Left cardiac atrium (tissue), 4 donors: ENCODE results near the gene NAPEPLD. TPM values are rescaled to one million over a fixed set of nuclear protein-coding genes. Genes with fewer than 3 reads are reported as not detected.
A peak's percentile ranks its signal among the peaks of the same experiment; 100 is the strongest.
"Not testable (repeated sequence)": the region's sequence is repeated elsewhere in the genome, so short reads cannot be mapped to it uniquely, and the experiment has no call there.

Experiments used
- ATAC-seq, 2 donors: fragments of 200-7000 bp; cut with Tn5 transposase; one replicate each; pipeline ENCODE4 v1.9.1; 2020; ENCODE audit warnings: mild to moderate bottlenecking in 2 of 2, moderate library complexity in 2 of 2
- DNase-seq: peaks from one replicate; pipeline ENCODE4 v3.0.0-alpha.2; 2020
- intact Hi-C, 2 donors: fragments of 100-400 bp; cut with DNase I; formaldehyde crosslinking; loops; one replicate each; pipeline versions ENCODE4 v1.14.1 to v1.15.1; 2022 to 2023
- total RNA-seq, 2 donors: library from RNA; stranded (reverse); fragmentation: NEBNext Ultra II Directional; extraction: Animal tissue kit (Norgen Biotek cat#: 25700); gene quantifications; one replicate each; pipeline ENCODE4 v1.2.1, GENCODE V29; 2021
- donor health status: DM: no; HTN: yes; CAD: no.
- donor health status: DM: no; HTN: yes; CAD: no; lungs with severe emphysema.
- donor health status: DM: yes; HTN: yes; CAD: no.
- donor health status: Dilated cardiomyopathy.

Gene NAPEPLD
- total RNA-seq, 2 donors from 2014 or later: 5.3 to 9.7 TPM

GRCh38 chr7:103149808-103150180 lies 895 bp upstream of the NAPEPLD start:
- no peak for DNase-seq
- ATAC-seq: no peak
- intact Hi-C loops: no loop called here

DNA sequence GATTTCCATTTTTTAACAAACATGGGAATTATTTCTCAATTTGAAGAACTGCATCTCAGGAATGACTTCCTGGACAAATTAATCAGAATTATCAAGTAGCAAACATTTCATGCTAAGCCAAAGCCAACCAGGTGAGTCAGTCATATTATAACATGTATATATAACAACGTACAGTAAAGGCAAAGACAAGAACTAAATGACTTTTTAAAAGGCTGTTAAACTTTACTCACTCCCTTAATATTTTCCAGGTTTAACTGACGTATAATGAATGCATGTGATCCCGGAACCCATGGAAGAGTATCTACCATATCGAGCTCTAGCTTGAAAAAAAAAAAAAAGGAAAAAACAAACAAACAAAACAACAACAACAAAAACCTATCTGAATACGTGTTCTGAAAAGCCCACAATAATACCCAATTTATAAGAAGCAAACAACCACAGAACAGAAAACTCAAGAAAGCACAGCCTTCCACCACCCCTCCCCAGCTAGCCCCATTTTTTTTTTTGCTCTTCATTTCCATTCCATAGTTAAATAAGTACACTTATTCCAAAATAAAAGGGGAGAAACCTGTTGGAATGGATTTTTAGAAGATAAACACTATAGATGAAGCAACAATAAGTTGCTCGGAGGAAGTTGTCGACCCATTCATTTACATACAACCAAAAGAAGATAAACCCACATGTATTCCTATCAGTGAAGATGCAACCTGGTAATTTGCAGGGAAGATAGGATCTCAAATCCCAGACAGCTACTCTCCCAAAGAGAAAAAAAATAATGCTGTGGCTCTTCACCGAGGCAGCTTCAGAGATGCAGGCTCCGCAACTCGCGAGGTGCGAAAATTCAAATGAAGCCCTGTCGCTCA lies 537 bp downstream of the NAPEPLD start:
- DNase-seq: no peak
- ATAC-seq: no peak
- intact Hi-C loops: no loop called here

- intact Hi-C loops, ATAC-seq, DNase-seq: not testable (repeated sequence)
These were observed 4.1 kb downstream of the NAPEPLD start for GRCh38 chr7:103144754-103145153.

- DNase-seq: no peak
- intact Hi-C loops: no loop called here
- ATAC-seq: no peak
These were observed 5.0 kb downstream of the NAPEPLD start for GRCh38 chr7:103143868-103144267.

DNA sequence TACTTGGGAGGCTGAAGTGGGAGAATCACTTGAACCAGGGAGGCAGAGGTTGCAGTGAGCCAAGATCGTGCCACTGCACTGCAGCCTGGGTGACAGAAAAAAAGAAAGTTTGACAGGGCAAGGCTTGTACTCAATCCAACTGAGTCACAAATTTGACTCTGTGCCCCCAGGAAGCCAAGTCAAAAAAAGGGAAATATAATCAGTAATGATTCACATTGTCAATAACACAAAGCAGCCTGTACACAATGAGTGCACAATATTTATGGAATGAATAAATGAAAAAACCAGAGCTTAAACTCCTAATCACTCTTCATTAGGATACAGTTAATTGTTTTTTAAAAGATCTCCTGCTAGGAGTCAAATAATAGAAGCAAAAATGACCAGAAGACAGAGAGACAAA lies 6.4 kb downstream of the NAPEPLD start:
- intact Hi-C loops: no loop called here
- no peak for DNase-seq
- ATAC-seq: no peak

DNA sequence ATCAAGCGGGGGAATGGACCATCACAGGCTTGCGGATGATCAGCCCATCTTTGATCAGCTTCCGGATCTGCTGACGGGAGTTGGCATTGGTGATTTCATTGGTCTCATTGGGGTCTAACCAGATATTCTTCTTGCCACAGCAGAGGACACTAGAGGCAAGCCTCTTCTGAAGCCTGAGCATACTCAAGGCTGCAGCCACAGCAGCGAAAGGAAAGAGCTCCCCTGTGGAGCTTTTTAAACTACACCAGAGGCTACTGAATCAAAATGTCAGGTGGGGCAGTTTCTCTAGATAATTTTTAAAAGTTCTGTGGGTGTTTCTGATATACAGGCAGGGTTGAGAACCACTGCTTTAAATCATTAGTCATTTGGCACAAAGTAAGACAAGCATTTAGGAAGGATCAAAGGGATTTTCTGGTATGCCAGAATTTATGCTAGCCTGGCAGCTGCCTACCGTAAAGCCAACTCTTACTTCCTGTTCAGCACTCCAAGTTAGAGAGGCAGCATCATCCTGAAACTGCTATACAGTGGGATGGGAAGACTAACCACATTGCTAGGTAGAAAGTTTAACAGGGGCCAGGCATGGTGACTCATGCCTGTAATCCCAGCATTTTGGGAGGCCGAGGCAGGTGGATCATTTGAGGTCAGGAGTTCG lies 7.0 kb downstream of the NAPEPLD start:
- ATAC-seq: no peak
- intact Hi-C loops: no loop called here
- no peak for DNase-seq

GRCh38 chr7:103140685-103141084 lies 8.2 kb downstream of the NAPEPLD start:
- no peak for ATAC-seq
- intact Hi-C loops: no loop called here
- no peak for DNase-seq

GRCh38 chr7:103140061-103140460 lies 8.8 kb downstream of the NAPEPLD start:
- intact Hi-C loops: no loop called here
- DNase-seq: no peak

DNA sequence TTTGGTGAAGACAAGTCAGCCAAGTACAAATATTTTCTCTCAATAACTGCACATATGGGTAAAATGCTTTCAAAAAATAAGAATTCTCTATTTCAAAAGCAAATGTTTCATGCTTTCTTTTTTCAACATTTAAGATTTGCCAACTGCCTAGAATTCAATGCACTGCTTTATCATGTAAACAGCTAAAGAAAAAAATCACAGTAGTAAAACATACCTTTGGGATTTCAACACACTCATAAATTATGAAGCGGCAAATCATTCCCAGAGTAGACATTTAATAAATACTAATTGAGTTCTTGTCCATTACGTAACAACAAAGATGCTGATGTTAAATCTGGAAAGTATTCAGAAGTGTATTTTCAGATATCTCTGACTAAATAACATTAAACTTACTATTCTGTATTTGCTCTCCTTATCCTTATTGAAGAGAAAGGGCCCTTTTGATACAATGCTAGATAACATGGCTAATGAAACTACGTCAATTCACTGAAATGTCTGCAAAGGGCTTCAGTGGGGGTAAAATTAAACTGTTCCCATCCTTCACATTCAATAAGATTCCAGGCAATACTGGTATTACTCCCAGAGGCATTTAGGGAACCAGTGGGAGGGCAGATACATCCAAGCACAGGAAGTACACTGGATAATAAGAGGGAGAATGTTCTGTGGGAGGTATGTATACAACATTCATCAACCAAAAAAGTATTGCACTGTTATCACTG lies 13.9 kb downstream of the NAPEPLD start:
- peak in 1 of 2 donors; percentile 62 for ATAC-seq
- intact Hi-C loops: no loop called here
- no peak for DNase-seq

More at GRCh38 chr7:103140061-103140460, 8.8 kb downstream of the NAPEPLD start:
- ATAC-seq: no peak

DNA sequence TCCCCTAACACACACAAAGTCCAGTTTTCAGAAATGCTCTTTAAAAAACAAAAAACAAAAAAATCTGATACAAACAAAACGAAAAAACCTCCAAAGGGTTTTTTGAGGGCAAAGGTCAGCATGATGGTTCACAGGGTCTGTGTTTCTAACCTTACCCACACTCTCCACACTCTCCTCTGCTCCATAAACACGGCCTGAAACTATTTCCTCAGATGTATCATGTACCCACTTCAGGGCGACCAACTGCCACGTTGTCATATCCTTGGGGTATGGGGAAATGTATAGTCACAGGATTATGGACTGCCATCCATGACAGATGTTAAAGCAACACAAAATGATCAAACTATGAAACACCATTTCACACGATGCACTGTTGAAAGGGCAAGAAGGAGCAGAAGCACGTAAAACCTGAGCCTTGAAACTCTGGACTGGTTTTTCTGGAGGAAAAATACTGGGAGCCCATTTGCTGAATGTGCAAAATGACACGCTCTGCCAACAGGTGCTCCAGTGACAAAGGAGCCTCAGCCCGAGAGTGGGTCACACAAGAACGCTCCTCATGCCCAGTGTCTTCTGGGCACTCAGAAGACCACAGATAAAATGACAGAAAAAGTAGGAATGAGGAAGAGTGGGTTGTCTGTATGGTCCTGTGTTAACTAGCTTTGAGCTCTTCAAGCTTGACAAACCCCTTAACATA lies 15.8 kb downstream of the NAPEPLD start:
- DNase-seq: no peak
- ATAC-seq: no peak
- intact Hi-C loops: no loop called here

DNA sequence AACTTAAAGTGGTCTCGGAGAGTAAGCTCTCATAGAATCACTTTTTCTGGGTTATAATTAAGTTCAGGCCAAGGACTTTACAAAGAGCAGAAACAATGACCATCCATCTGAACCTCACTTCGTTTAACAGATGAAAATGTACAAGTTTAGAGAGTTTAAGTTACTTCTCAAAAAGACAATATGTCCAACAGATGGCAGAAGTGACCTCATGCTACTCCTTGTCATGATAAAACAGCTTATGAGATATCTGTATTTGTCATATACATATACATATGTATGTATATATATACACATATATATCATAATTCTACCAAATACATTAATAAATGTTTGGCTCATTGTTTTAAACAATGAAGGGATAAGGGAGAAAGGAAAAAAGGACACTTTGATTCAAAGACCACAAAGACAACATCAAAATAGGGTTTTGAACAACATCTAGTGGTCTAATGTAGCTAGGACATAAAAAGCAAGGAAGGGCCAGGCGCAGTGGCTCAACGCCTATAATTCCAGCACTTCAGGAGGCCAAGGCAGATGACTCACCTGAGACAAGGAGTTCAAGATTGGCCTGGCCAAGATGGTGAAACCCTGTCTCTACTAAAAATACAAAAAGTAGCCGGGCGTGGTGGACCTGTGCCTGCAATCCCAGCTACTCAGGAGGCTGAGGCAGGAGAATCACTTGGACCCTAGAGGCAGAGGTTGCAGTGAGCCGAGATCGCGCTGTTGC lies 17.8 kb downstream of the NAPEPLD start:
- DNase-seq (no peak), ATAC-seq (no peak)
- intact Hi-C loops: no loop called here

DNA sequence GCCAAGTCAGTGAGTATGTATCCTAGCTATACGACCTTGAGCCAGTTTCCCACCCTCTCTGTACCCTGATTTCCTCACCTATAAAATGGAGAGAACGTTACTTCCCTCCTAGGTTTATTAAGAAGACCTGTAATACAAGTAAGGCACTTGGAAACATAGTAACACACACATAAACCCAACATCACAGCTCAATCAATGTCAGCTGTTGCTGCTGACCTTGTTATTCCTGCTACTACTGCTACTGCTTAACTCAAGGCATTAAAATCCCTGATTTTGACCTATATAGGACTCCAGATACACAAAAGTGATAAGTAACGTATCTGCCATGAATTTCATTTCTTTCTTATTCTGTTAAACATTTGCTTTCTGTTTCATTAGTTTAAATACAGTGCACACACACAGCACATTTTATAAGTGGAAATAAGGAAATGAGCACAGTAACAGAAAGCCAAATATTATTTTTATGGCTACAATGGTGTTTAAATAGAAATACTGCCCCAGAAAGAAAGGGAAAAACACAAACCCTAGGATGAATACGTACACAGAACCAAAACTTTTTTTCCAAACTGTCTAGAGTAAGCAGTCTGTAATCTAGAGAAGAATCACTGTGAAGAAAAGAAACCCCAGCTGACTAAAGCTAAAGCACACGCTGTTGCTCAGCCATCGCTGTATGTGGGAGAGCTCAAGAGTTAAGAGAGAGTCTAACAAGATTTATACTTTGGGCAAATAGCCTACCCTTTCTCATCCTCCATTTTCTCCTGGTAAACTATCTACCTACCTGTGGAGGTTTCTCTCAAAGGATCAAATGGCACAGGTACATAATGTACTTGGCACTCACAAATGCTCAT lies 19.0 kb downstream of the NAPEPLD start:
- ATAC-seq: no peak
- intact Hi-C loops: no loop called here

DNA sequence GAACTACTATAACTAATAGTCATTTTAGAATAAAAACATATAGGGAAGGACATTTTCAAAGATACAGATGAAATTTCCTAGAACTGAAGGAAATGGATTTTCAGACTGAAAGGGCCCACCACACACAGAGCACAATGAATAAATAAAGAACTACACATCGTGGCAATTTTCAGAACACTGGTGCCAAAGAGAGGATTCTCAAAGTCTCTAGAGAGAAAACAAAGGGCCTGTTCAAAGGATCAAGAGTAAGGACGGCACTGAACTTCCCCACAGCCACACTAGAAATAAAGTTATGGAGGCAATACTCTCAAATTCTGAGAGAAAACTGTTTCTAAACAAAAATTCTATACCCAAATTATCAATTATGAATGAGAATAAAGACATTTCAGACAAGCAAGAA lies 21.9 kb downstream of the NAPEPLD start:
- DNase-seq (no peak), ATAC-seq (no peak)

More for the DNA sequence above, 19.0 kb downstream of the NAPEPLD start:
- no peak for DNase-seq

DNA sequence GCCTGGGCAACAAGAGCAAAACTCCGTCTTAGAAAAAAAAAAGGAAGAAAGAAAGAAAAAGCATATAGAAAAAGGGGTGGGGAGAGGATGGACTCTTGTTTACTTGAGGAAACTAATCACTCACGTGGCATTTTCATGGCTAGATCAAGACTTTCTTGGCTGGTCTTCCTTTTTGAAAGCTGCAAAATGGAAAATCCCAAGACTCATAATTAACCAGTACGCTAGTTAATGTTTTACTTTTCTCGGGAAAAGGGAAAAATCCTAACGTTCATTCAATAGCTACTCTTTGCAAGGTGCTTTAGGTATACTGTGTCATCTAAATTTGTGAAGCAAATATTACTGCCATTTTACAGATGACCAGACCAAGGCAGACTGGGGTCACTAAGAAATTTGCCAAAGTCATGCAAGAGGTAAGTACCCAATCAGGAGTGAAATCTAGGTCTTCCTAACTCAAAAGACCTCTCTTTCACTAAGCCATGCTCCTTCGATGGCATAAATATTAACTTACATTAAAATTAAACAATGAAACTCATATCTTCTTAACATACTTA lies 24.4 kb downstream of the NAPEPLD start:
- no peak for DNase-seq
- intact Hi-C loops: no loop called here
- ATAC-seq: no peak

More for the DNA sequence above, 21.9 kb downstream of the NAPEPLD start:
- intact Hi-C loops: no loop called here

DNA sequence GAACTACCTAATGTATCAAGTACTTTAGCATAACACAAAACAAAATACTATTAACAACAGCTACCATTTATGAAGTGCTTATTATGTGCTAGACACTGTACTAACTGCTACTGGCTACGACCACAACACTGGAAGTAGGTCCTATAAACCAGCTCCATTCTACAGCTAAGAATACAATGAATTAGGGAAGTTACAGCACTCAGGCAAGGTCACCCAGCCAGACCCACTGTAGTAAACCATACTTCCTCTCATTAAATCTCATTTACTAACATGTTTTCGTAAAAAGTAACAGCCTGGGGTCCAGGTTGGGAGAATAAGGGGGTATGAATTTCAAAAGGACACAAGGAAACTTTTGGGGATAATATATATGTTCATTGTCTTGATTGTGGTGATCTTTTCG lies 25.4 kb downstream of the NAPEPLD start:
- intact Hi-C loops: no loop called here
- no peak for ATAC-seq

DNA sequence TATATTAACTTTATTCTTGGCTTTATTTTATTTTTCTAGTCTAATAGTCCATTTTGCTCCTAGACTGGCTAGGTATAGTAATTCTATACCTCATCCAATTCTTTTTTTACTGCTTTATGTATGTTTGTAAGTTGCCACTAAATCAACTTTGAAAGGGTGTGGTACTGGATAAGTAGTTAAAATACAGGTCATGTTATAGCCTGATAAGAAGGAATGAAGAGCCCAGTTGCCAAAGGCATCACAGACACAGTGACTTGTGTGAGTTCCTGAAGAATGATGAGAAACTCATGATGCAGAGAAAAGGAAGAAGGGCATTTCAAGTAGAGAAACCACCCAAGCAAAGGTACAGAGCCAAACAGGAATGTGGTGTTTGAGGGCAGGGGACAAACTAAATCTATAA lies 27.3 kb downstream of the NAPEPLD start:
- ATAC-seq (no peak), DNase-seq (no peak)
- intact Hi-C loops: no loop called here

More for the DNA sequence above, 25.4 kb downstream of the NAPEPLD start:
- DNase-seq: no peak

DNA sequence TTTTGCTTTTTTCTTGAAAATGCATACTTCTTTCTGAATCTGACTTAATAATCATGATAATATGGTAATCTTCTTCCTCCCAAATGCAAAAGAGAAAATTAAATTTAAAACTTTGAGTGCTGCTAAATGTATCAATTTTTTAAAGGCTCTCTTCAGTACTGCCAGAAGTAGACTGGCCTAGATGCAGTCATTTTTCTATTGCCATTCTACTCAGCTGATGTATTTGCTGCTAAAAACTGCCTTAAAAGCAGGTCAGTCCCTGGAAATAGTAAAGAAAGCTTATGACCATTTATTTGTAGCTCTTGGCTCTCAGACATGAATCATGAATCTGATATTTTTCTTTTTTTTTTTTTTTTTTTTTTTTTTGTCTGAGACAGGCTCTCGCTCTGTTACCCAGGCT lies 28.5 kb downstream of the NAPEPLD start:
- DNase-seq (no peak), ATAC-seq (no peak)
- intact Hi-C loops: no loop called here
